HL-60/S4 (cell line): ENCODE data around the gene DSE.

Experiments
- in situ Hi-C: fragments of 300-500 bp; cut with MboI; formaldehyde crosslinking; loops from 2 replicates; pipeline ENCODE4 v1.14.3; 2022; ENCODE audit warnings: low sequenced_read_pairs

DSE gene

DNA sequence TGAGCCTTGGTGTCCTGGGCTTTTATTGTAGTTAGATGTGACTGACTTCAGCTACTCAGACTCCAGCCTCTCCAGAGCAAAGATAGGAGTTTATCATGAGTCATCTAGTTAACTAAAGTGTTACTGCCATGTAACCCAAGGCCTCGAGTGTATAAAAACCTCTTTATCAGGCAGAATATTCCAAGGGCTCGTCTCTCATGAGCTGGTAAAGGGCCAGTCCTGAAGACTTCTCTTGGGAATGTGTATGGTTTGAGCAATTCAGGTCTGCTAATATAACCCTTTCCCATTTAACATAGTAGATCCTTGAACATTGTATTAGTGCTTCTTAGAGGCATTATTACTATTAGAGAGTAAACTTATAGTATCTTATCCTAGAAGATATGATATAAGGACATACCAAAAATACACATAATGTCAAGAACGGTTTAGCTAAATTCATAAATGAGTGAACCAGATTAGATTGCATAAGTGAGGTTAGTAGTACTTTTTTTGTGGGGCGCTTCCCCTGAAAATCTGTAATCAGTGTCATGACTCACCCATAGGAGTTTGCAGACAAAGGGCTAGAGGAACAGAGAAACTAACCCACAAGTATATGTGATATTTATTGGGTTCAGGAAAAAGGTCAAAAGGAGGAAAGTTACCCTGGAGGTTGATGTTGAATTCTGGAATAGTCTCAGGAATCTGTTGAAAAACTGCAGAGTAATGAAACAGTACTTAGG, 16.0 kb downstream of the DSE start:
- in situ Hi-C loops = no loop called here

DNA sequence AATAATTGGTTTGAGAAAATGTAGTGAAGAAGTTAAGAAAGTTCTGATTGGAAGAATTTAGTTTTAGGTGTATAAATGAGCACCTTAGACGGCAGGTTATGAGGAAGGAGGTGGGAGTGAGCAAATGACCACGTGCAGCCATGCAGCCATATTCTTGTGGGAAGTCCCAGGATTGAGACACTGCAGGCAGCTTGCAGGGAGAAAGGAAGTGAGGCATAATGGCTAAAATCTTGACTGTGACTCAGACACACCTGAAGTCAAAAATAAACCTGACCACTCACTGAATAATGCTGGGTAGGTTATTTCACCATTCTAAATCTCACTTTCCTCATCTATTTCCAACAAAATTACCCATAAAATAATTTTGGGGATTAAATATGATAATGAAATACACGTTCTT, 16.6 kb downstream of the DSE start:
- in situ Hi-C loops = no loop called here

DNA sequence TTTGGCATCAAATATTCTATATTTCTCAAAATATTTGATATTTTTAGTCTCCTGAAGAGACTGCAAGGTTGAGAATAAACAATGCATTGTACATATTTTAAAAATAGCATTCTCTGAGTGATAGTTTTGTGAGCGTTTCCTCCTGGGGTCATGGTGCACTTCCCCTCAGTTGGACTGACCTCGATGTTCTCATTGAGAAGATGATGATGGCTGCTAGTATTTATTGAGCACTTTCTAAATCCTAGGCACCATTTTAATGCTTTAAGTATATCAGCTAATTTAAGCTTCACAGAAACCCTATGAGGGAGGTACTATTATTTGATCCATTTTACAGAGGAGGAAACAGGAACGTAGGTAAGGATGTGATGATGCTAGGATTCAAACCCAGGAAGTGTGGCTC, 18.2 kb downstream of the DSE start:
- in situ Hi-C loops = no loop called here

DNA sequence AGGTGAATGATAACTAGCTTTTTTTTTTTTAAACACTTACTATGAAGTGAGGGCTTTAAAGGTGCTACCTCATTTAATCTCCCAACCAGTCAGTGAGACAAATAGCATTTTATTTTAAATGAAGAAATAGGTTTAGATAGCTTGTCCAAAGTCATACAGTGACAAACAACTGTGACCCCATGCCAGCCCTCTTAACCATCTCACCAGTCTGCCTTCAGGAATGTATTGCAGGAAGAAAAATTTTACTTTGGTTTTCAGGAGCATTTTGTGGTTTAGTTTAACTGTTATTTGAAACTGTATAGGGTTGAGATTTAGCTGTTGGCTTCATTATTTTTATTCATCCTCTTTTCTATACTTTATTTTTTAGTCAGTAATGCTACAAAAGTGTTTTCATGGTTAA, 18.6 kb downstream of the DSE start:
- in situ Hi-C loops = no loop called here

DNA sequence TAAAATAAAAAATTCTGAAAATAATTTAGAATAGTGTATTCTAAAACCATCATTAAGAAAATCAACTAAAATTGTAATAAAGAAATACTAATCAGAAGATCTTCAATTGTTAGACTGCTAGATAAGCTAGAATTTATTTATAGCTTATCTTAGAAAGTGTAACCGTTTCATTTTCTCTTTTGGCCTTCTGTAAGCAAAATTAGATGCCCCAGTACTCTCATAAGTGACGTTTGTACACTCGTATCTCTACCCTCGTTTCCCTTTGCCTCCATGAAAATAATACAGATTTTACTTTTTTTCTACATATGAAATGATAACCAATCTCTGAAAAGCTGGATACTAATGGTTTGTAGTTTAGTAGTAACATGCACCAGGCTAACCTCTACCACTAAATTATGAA, 19.8 kb downstream of the DSE start:
- in situ Hi-C loops = no loop called here

DNA sequence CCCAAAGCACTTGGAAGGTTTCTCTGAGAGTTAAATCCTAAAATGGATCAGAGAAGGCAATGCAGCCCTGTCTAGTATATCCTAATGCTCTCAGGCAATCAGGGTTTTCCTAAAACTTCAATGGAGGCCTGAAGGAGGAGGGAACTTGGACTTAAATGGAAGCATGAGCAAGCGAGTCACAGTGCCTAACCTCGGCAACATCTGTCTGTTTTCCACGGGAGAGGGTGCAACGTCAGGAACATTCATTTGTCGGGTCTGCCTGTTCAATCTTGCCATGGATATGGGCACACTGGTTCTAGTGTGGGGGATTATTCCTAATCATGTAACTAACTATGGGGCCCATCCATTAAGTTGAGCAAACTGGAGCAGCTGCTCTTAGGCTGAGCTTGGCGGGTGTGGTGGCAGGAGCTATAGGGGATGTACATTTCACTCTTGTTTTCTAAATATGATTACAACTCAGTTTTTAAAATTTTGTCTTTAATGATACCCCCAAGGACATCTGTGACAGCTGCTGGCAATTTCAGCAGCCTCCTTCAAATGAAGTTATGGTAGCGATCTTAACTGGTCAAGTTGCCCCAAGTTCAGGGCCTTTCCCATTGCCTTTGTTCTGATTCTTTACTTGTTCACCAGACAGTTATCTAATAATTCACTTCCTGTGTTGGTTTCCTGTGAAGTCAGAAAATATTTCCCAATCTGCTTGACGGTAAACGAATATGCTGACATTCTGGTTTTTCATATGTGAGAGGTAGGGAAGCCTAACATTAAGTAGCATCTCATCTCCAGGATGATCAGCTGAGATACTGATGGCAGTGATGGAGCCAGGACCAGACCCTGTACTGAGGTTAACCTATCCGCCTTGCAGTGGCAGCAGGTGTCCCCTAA, 21.6 kb downstream of the DSE start:
- in situ Hi-C loops = no loop called here

DNA sequence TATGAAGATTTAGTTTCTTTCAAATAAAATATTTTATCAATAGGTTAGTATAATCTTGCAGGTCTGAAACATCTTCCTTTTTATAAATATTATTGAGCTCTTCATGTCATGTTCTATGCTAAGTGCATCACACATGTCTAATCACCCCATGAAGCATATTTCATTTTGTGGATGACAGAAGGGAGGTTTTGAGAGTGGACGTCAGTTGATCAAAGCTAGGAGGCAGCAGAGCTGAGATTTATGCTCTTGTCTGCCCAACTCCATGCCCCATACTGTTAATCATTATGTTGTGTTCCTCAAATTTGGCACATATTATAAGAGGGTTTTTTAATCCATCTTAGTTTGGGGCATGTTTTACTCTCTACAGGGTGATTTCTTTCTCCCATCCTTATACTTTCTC, 22.7 kb downstream of the DSE start:
- in situ Hi-C loops = no loop called here

DNA sequence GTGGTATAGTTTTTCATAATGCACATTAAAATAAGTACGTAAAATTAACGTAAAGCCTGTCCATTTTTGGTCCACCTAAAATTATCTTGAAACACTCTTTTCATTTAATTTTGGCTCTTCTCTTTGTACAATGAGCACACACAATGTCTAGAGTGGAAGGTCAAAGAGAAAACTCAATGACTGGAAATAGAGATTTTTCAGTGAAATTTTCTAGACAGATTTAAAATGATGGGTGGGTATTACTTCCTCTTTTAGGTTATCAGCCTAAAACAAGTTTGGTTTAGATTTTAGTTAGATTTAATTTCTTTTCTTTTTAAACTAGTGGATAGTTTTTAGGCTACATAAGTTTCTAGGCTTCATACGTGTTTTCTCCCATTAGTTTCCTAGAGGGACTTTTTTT, 24.9 kb downstream of the DSE start:
- in situ Hi-C loops = no loop called here

DNA sequence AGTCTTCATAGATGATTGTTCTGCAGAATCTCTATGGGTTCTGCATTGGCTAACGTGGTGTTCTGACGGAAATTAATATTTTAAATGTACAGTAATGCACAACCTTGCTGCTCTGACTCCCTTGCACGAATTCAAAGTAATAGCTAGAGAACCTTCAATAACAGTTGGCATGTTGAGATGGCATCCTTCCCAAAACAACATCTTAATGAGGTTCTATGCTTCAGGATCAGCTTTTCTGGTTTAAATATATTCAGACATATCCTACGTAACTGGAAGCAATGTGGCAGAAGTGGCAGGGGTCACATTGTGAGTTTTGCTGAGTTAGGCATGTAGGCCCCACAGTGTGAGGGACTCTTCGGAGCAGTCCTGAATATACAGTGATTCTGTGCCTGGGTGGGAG, 25.7 kb downstream of the DSE start:
- in situ Hi-C loops = no loop called here

DNA sequence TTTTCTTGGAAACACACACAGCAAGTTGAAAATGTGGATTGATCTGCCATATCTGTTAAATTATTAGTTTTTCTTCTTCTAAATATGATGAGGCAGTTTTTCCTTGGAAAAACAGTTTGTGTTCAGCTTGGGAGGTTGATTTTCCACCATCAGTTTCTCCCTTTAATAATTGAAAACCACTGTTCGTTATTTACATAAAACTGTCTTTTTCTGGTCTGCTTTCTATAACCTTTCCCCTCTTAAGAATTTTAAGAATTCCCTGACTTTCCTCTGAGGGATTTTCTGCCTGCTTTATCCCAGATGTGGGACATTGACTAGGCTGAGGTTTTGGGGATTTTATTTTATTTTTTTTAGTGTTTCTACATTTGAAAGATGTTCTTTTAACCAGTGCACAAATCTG, 27.2 kb downstream of the DSE start:
- in situ Hi-C loops = no loop called here

DNA sequence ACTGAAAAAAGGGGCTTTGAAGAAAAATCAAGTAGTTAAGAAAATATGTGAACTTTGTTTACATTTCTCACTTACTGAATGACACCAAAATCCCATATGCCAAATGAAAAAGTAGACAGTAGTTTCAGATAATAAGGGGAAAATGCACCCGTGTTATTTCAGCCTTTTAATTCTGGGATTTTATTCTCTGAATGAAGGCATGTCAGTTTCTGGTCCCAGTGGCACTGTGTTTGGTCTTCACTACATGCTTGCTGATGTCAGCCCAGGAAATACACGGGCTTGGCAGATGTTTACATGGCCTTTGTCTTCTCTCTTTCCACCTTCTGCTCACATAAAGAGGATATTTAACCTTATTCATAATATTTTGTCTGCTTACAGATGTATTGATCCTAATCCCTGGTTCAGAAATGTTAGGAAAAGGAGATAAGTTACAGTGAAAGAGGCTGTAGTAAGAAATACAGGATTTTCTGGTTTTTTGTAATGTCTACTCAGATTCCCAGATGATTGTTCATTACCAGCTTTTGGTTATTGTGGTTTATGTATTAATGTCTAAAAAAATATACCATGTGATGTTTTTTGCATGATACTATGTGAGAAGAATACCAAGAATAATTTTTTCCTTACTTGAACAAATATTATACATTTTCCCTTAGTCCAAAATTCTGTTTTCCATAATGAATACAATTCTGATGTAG, 27.7 kb downstream of the DSE start:
- in situ Hi-C loops = no loop called here

DNA sequence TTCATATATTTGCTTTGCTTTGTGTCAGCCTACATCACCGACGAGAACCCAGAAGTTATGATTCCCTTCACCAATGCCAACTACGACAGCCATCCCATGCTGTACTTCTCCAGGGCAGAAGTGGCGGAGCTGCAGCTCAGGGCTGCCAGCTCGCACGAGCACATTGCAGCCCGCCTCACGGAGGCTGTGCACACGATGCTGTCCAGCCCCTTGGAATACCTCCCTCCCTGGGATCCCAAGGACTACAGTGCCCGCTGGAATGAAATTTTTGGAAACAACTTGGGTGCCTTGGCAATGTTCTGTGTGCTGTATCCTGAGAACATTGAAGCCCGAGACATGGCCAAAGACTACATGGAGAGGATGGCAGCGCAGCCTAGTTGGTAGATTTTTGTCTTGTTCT, 28.5 kb downstream of the DSE start:
- in situ Hi-C loops = no loop called here

DNA sequence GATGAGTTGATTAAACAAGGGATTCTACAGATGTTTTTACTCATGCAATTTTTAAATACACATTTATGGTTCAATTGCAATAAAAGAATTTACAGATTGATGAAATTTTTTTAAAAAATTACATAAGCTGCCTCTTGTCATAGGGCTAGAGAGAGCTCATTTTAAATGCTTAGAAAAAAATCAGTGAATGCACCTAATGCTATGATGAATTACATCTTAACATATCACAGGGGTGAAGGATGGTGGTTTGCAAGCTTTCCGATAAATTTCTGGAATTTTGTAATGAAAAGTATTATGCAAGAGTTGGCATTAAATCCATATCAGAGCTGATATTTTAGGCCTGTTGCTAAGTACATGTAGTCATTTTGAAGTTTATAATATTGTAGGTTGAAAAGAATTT, 29.6 kb downstream of the DSE start:
- in situ Hi-C loops = no loop called here

DNA sequence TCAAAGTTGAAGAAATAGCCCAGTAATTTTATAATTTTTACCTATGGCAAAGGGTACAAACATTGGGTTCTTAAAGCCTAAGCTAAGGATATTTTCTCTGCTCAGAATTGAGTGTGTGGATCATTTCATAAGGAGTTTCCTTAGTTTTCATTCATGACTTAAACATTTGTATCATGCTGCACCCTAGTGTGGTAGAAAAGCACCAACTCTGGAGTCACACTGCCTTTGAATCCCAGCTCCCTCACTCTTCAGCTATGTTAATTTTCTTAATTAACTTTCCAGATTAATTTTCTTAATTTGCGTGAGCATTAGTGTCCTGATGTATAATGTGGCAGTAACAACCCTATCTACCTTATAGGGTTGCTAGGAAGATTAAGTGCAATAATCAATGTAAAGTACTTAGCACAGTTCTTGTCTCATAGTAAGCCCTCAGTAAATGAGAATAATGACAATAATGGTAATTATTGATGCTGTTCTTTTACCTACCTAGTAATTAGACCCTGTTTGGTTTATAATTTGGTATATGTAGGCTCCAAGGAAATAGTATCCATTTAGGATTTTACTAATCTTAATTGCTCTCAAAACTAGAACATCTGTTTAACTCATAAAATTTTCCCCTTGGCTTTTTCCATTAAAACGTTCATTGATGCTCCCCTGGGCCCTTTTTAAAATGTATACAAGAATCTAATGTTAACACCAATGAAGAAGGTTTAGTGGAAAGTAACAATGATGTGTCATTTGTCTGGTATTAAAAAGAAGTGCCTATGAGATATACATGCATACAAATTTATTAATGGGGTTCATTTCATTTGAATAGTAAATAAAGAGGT, 31.6 kb downstream of the DSE start:
- in situ Hi-C loops = no loop called here

DNA sequence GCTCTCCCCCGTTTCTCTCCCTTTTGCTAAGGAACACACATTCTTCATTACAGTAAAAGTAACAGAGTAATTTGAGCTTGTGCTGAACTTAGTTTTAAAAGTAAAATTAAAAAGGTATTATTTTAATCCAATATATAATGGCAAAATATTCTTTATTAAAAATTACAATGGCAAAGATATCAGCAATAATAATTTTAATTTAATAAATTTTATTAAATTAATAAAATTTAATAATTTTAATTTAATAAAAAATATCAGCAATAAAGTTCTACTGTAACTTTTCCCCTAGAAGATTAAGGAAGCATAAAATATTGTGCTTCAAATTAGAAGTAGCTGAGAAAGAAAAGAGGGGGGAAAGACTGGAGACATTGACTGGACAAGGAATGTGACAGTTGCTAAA, 32.5 kb downstream of the DSE start:
- in situ Hi-C loops = no loop called here

DNA sequence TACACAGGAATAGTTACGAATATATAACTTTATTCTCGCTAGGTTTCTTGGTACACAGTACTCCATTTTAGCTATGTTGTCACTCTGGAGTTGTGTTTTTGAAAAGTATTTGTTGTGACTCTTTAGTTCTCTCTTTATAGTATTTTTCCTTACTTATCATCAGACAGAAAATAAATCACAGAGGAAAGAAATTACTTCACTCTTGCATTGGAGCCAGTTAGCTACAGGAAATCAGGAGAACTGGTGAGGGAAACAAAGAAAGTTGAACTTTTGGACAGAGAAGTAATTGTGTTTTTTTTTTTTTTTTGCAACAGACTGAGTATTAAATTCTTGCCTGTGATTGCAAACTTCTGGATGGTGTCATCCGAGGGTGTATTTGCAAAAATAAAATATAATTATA, 33.9 kb downstream of the DSE start:
- in situ Hi-C loops = no loop called here

DNA sequence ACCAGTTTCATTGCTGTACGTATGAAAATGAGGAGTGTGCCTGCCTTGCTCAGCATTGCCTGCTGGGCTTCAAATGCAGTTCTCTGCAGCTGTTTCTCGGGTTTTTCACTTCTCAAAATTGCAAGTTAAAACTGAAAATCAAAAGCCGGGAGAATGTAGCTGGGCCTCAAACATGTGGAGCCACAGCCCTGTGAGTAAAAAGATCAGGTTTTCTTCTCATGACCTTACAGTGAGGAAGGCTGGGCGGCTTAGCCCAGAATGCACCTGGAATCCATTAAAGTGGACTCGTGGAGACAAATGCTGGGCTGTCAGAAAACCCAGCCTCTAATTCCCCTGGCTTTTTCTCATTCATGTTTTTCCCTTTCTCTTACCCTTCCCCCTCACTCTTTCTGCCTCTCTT, 34.4 kb downstream of the DSE start:
- in situ Hi-C loops = no loop called here

DNA sequence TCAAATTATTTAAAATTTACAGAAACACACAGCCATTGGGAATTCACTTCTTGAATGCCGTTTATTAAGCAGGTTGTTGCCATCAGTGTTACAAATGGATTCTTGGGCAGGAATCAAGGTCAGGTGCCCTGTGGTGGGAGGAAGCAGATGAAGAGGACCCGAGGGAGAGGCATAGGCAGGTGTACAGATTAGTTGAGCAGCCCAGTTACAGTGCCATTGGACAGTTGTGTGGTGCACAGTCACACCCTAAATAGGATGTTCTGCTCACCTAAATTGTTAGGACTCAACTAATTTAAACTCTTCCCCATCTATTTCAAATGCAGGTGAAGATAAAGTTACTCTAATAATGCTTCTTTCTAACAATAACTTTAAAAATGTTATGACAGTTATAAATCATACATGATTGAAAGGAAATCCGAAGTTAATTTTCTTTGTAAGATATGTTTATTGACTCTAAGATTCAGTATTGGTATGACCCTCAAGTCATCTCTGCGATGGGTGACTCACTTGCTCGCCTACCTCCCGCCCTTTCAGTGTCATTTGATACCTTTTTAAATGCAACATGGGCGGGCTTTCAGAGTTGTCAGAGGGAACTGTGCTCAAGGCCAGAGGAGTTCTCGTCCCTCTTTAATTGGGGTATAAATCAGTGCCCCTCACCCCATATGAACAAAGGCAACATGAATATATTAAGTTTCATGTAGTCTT, 35.1 kb downstream of the DSE start:
- in situ Hi-C loops = no loop called here

DNA sequence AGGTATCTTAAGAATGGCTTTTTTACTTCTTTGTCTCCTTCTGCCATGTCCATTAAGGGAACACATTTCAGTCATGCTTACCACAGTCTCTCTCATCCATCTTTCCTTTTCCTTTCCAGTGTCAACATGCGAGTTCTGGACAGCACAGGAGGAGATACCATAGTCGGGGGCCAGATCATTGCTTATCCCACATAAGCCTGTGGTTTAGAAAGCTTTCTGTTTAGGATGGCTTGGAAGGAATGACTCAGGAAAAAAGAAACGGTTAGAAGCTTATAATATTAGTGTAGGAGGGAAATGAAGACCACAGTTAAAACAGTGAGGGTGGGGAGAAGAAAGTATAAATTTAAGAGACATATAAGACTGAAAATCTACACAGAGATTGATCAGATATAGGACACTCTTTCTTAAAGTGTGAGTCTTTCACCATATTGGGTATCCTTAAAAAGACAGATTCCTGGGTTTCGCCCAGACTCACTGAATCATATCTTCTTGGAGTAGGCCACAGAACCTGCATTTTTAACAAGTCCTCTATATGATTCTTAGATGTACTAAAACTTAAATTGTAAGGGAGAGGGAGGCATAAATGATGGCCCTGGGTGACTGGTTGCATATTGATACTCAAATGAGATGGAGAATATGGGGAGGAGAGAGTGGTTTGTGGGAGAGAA, 36.1 kb downstream of the DSE start:
- in situ Hi-C loops = no loop called here

DNA sequence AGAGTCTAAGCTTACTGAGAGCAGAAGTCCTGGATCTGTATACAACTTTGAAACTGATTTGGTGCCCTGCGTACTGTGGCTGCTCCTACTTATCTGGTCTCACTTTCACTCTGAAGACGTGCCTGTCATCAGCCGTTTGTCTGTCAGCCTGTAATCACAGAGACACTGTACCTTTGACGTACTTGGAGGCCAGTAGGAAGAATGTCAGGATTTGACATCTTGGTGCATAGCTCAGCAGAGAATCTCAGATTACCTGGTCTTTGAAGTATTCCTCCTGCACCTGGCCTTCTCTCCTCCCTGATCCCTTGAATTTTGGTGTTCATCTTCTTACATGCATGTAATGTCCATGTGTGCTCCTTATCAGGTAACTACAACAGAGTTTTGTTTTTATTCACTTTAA, 37.7 kb downstream of the DSE start:
- in situ Hi-C loops = no loop called here
